Measurements from ENCODE around the gene CD82.
A peak's percentile ranks its signal among the peaks of the same experiment; 100 is the strongest.

The CD82 gene

DNA sequence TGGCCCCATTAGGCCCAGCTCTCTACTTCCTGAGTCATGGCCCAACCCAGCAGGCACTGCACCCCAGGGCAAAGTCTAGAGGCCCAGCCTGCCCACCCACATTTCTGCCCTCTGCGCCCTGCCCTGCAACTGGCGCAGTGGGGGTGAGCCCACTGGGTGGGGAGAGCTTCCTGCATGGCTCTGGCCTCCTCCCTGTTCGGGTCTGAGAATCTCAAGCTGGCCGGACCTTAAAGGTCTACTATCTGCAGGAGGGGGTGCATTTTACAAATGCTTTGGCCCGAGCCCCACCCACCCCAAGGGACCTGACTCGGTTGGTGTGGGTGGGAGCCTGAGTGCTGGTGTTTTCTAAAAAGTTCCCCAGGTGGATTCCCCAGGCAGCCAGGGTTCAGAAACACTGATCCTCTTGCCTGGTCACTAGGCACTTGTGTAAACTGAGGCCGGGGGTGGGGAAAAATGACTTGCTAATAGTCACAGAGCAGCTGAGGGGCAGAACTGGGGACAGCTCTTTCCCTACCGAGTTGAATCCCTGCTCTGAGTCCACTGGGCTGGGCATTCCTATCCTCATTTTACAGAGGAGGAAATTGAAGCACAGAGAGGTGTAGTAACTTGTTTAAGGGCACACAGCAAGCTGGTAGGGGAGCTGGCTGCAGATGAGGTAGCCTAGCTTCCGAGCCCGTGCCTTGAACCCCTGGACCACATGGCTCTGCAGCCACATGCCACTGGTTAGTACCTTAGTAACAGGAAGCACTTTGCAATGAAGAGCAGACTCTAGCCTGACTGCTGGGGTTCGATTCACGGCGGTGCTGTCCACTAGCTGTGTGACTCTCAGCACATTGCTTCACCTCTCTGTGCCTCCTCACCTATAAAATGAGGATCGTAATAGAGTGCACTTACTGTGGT is 36.3 kb downstream of the CD82 start:
- peak; percentile 20 for DNase-seq (ENCODE audit: low spot score)
- POLR2A ChIA-PET (ENCODE audit: low non-redundant PET) = no interaction called here
- CTCF ChIA-PET = interaction anchor here (0.6 to 1.5 kb wide), 4 partner anchors 15 to 1368 kb away, joined by 3 to 4 read pairs (median 4); no protein-coding TSS in a partner anchor
- TF ChIP-seq CTCF (conservative IDR thresholded peaks at IDR 0.05; ENCODE audit: low read depth) = no peak
- 0 out of 2 replicates have a peak overlapping the region, but pooled peaks have one; percentile 4 for H3K27ac ChIP-seq

- ChIA-PET CTCF (interaction anchor here (0.6 to 1.0 kb wide), 2 partner anchors 9 to 1367 kb away, joined by 3 to 4 read pairs; no protein-coding TSS in a partner anchor), POLR2A (ENCODE audit: low non-redundant PET) (no interaction called here)
- TF ChIP-seq CTCF (conservative IDR thresholded peaks at IDR 0.05; ENCODE audit: low read depth) = no peak
- H3K27ac ChIP-seq = peak overlapping the region; percentile 18; the same call in 1 of the 2 replicates
- DNase-seq (ENCODE audit: low spot score) = no peak
Measured at GRCh38 chr11:44602891-44603310, 37.4 kb downstream of the CD82 start.

DNA sequence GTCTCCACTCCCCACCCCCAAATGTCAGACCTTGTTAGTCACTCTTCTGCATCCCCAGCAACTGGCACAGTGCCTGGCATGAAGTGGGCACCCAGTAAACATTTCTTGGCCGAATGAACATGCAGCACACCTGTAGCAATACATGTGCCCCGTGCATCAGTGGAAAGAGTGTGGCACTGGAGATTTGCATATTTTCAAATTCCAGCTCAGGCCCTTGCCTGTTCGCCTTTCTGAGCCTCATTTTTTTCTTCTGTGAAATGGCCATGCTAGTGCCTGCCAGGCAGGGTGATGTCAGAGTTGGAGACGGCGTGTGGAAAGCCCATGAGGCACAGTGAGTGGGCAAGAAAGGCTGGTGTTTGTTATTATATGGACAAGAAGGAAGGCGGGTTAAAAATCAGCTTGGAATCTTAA is 38.7 kb downstream of the CD82 start:
- POLR2A ChIA-PET (ENCODE audit: low non-redundant PET) = no interaction called here
- no peak for DNase-seq (ENCODE audit: low spot score)
- TF ChIP-seq CTCF (conservative IDR thresholded peaks at IDR 0.05; ENCODE audit: low read depth) = no peak
- peak overlapping the region; percentile 18; the same call in 1 of the 2 replicates for H3K27ac ChIP-seq
- CTCF ChIA-PET = interaction anchor here (0.7 kb wide), 1 partner anchor 219 kb away, joined by 3 read pairs; no protein-coding TSS in a partner anchor

DNA sequence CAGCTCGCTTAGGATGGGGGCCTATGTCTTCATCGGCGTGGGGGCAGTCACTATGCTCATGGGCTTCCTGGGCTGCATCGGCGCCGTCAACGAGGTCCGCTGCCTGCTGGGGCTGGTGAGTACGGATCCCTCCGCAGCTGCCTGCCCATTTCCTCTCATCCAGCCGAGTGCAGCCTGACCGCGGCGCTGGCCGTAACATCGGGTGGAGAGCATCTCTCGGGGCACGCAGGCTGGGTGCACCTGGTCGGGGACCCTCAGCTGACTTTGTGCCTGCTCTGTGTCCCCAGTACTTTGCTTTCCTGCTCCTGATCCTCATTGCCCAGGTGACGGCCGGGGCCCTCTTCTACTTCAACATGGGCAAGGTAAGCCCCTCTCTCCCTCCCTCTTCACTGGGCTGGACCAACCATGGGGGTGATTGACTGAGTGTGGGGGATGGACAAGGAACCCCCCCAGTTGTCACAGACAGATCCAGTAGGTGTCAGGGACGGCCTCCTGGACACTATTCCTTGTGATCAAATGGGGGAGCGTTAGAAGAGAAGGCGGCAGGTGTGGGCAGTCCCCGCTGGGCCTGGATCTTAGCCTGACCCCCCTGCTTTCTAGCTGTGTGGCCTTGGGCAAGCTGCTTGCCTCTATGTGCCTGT is 39.7 kb downstream of the CD82 start:
- no peak overlapping the region for H3K27ac ChIP-seq
- TF ChIP-seq CTCF (conservative IDR thresholded peaks at IDR 0.05; ENCODE audit: low read depth) = no peak
- POLR2A ChIA-PET (ENCODE audit: low non-redundant PET) = no interaction called here

GRCh38 chr11:44605965-44606364 is 40.5 kb downstream of the CD82 start:
- H3K27ac ChIP-seq = no peak overlapping the region
- ChIA-PET POLR2A (ENCODE audit: low non-redundant PET) (no interaction called here), CTCF (interaction anchor here (1.3 kb wide), 1 partner anchor 48 kb away, joined by 5 read pairs; no protein-coding TSS in a partner anchor)

More for the DNA sequence above, 39.7 kb downstream of the CD82 start:
- DNase-seq (ENCODE audit: low spot score) = no peak
- CTCF ChIA-PET = interaction anchor here (1.3 kb wide), 1 partner anchor 48 kb away, joined by 5 read pairs; no protein-coding TSS in a partner anchor

More at GRCh38 chr11:44605965-44606364, 40.5 kb downstream of the CD82 start:
- no peak for DNase-seq (ENCODE audit: low spot score)
- no peak for TF ChIP-seq CTCF (conservative IDR thresholded peaks at IDR 0.05; ENCODE audit: low read depth)
